SH-SY5Y (cell line): Measurements from ENCODE around the gene SNX33.

ENCODE experiments used
- GATA2 ChIP-seq: IDR thresholded peaks from 2 replicates; pipeline ENCODE4 v1.6.1; 2011; ENCODE audit warnings: mild to moderate bottlenecking, low read depth, low read length
- GATA3 ChIP-seq: IDR thresholded peaks from 2 replicates; pipeline ENCODE4 v1.6.1; 2011; ENCODE audit warnings: low read depth, mild to moderate bottlenecking, low read length, moderate library complexity

GRCh38 chr15:75671730-75672602 lies 24.3 kb downstream of the SNX33 start:
- TF ChIP-seq GATA3 (no peak), GATA2 (no peak)
